ENCODE data around the gene RAB3IL1. TPM values are rescaled to one million over a fixed set of nuclear protein-coding genes. Genes with fewer than 3 reads are reported as not detected.
A peak's percentile ranks its signal among the peaks of the same experiment; 100 is the strongest.
"Not testable (repeated sequence)": the region's sequence is repeated elsewhere in the genome, so short reads cannot be mapped to it uniquely, and the experiment has no call there.

The RAB3IL1 gene, protein sequence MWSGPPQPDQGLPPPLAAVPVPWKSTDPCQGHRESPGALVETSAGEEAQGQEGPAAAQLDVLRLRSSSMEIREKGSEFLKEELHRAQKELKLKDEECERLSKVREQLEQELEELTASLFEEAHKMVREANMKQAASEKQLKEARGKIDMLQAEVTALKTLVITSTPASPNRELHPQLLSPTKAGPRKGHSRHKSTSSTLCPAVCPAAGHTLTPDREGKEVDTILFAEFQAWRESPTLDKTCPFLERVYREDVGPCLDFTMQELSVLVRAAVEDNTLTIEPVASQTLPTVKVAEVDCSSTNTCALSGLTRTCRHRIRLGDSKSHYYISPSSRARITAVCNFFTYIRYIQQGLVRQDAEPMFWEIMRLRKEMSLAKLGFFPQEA
- 10 to 100 TPM; 11.7 to 27.9 (median 22.6) TPM for total RNA-seq

DNA sequence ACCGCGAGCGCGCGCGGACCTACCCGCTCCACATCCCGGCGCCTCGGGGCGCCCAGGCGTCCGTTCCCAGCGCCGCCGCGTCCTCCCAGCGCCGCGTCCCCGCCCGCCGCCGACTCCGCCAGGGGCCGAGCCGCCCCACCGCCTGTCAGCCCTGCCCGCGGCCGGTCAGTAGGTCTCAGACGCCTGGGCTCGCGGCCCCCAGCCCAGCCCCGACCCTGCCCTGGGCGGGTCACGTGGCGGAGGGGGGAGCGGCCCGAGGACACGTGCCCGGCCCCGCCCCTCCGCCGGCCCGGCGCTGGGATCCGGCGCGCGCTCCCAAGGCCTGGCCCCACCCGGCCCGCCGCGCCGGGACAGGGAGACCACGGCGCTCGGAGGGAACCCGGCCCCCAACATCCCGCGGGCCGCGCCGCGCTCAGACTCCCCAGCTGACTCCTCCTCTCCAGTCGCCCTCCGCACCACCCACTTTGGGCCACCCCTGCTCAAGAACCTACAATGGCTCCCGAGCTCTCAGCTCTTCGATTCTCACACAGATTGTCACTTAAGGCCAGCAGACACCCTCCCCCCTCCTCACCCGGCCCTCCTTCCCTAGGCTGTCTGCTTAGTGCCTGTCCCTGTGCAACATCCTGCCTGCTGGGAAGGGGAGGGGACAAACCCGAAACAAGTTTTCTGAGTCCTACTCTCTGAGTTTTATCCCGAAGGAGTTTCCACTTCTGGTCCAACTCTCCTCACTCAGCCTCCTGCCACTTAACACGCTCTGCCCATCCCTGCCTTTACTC is at the start of gene RAB3IL1:
RAB3IL1 (minus strand) TSS at position 233 of the 776 bp plus-strand sequence; CDS start at position 34, 199 bp downstream.
- intact Hi-C loops (cut with DNase I; ENCODE audit: low total_unique reads), result no loop called here
- H3K4me3 ChIP-seq, result peak within 1 kb of the TSS; percentile 67 to 92 (median 82)
- H3K36me3 ChIP-seq, result no peaks in the 10 kb centered on the region
- peak within 1 kb of the TSS; percentile 59 to 95 for H3K27ac ChIP-seq
- no peak for DNase-seq (ENCODE audit: low spot score in 2 of 2)
- TF ChIP-seq POLR2A (IDR thresholded peaks at IDR 0.05) (peak; percentile 16), POLR2AphosphoS5 (IDR thresholded peaks at IDR 0.05) (peak in 2 of 3 donors; percentile 29 to 70)
- TF ChIP-seq, protein P1, sequence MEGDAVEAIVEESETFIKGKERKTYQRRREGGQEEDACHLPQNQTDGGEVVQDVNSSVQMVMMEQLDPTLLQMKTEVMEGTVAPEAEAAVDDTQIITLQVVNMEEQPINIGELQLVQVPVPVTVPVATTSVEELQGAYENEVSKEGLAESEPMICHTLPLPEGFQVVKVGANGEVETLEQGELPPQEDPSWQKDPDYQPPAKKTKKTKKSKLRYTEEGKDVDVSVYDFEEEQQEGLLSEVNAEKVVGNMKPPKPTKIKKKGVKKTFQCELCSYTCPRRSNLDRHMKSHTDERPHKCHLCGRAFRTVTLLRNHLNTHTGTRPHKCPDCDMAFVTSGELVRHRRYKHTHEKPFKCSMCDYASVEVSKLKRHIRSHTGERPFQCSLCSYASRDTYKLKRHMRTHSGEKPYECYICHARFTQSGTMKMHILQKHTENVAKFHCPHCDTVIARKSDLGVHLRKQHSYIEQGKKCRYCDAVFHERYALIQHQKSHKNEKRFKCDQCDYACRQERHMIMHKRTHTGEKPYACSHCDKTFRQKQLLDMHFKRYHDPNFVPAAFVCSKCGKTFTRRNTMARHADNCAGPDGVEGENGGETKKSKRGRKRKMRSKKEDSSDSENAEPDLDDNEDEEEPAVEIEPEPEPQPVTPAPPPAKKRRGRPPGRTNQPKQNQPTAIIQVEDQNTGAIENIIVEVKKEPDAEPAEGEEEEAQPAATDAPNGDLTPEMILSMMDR (IDR thresholded peaks at IDR 0.05), result no peak
- H3K9me3 ChIP-seq, result no peaks in the 10 kb centered on the region
- no peaks in the 10 kb centered on the region for H3K27me3 ChIP-seq
- H3K4me1 ChIP-seq, result peaks cover 0 to 9% of the 10 kb centered on the region in 2 donors

DNA sequence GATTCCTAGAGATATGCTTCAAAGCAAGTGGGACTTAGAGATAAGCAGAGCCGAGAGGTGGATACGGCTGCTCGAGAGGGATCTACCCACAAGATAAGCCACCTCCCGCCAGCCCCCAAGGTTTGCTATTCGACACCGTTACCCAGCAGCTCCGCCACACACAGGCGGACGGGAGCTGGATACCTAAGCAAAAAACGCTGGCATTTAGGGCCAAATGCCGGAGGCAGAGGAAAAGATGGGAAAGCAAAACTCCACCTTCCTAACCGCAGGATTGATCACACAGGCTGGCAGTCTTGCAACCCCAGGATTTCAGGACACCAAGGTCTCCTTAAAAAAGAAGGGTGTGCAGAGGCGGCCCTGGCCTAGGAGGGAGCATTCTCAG is 49.4 kb upstream of the RAB3IL1 start:
- Histone ChIP-seq H3K36me3 (no peaks in the 10 kb centered on the region), H3K27me3 (no peaks in the 10 kb centered on the region), H3K27ac (peak overlapping the region; percentile 98 to 100), H3K4me1 (peaks cover 28 to 30% of the 10 kb centered on the region in 2 donors), H3K4me3 (peak overlapping the region; percentile 85 to 98 (median 89)), H3K9me3 (no peaks in the 10 kb centered on the region)
- intact Hi-C loops (cut with DNase I; ENCODE audit: low total_unique reads), result no loop called here
- TF ChIP-seq POLR2A (IDR thresholded peaks at IDR 0.05), result no peak
- TF ChIP-seq POLR2AphosphoS5 (IDR thresholded peaks at IDR 0.05), result peak in 1 of 3 donors; percentile 54
- peak in 1 of 2 donors; percentile 57 for DNase-seq (ENCODE audit: low spot score in 2 of 2)

DNA sequence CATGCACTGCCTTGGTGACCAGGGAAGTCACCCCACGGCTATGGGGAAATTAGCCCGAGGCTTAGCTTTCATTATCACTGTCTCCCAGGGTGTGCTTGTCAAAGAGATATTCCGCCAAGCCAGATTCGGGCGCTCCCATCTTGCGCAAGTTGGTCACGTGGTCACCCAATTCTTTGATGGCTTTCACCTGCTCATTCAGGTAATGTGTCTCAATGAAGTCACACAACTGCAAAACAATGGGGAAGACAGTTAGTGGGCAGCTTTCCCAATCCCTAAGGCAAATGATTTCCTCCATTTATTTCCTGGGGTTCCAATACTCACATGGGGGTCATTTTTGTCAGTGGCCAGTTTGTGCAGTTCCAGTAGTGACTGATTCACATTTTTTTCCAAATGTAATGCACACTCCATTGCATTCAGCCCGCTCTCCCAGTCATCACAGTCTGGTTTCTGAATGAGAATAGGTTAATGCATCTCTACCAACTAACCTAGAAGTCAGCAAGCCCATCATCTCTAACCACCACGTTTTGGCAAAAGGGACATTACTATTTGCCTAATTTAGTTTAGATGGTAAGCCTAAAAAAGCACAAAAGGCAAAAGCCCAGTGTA is 47.4 kb upstream of the RAB3IL1 start:
- Histone ChIP-seq H3K27ac (peak overlapping the region; percentile 98 to 100), H3K4me3 (peak overlapping the region; percentile 85 to 98 (median 89)), H3K4me1 (peaks cover 18 to 19% of the 10 kb centered on the region in 2 donors)
- H3K36me3 ChIP-seq; H3K9me3 ChIP-seq; intact Hi-C loops (cut with DNase I; ENCODE audit: low total_unique reads); H3K27me3 ChIP-seq: not testable (repeated sequence)
- peak in 1 of 3 donors; percentile 74 for TF ChIP-seq POLR2AphosphoS5 (IDR thresholded peaks at IDR 0.05)
- DNase-seq (ENCODE audit: low spot score in 2 of 2), result peak in 1 of 2 donors; percentile 63

DNA sequence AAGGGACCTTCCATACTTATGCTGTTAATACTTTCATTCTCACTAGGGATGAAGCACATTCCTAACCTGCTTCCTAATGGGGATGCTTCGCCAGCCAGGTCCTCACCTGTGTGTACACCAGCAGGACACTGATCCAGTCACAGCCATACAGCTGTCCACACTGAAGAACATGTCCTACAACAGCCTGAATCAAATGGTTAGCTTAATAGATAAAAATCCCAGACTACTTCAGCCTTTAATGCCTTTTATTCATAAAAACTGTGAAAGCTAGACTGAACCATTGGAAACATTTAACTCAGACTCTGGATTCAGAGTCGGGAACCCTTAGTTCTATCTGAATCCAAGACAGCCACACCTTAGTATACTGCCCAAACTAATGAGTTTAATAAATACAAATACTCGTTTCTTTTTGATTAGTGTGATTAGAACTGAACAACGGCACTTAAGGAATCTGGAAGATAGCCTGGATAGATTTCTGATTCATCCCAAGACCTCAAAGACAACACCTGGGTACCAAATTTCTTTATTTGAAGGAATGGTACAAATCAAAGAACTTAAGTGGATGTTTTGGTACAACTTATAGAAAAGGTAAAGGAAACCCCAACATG is 46.8 kb upstream of the RAB3IL1 start:
- TF ChIP-seq POLR2A (IDR thresholded peaks at IDR 0.05), result peak; percentile 9
- TF ChIP-seq, protein P1 (IDR thresholded peaks at IDR 0.05), result no peak
- TF ChIP-seq POLR2AphosphoS5 (IDR thresholded peaks at IDR 0.05), result peak in 1 of 3 donors; percentile 83
- peak overlapping the region; percentile 98 to 100 for H3K27ac ChIP-seq
- H3K4me3 ChIP-seq, result peak overlapping the region; percentile 85 to 98 (median 89)
- H3K36me3 ChIP-seq, result no peaks in the 10 kb centered on the region
- no peaks in the 10 kb centered on the region for H3K27me3 ChIP-seq
- DNase-seq (ENCODE audit: low spot score in 2 of 2), result peak in 1 of 2 donors; percentile 18
- intact Hi-C loops (cut with DNase I; ENCODE audit: low total_unique reads), result no loop called here
- H3K9me3 ChIP-seq, result no peaks in the 10 kb centered on the region
- peaks cover 14 to 18% of the 10 kb centered on the region in 2 donors for H3K4me1 ChIP-seq

DNA sequence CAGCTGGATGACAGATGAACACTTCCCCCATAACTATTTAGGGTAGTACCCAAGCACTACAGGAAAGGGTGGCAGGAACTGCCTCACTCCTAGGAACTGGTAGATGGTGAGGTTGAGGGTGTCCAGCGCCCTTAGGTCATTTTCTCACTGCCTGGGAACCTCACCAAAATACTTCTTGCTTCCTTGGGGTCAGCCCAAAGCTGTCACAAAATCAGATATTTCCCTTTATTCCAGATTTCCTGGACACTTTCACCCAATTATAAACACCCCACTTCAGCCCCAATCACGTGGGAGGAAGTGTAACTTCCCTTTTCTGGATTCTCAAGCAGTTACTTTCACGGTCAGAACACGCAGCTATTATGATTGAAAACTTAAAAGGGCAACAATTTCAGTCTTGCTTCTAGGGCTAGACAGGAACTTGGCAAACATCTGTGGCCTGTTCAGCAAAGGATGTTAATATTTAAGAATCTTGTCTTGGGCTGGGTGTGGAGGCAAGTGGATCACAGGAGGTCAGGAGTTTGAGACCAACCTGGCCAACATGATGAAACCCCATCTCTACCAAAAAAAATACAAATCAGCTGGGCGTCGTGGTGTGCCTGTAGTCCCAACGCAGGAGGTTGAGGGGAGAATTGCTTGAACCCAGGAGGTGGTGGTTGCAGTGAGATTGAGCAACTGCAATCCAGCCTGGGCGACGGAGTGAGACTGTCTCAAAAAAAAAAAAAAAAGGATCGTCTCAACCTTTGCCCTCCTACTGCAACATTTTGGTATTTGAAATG is 46.1 kb upstream of the RAB3IL1 start:
- Histone ChIP-seq H3K27ac (peak overlapping the region; percentile 98 to 100), H3K4me3 (peak overlapping the region in 2 of 3 donors; percentile 85 to 98), H3K4me1 (peaks cover 9 to 12% of the 10 kb centered on the region in 2 donors), H3K27me3 (no peaks in the 10 kb centered on the region), H3K36me3 (no peaks in the 10 kb centered on the region), H3K9me3 (no peaks in the 10 kb centered on the region)
- intact Hi-C loops (cut with DNase I; ENCODE audit: low total_unique reads), result no loop called here
- TF ChIP-seq, protein P1 (IDR thresholded peaks at IDR 0.05), result no peak
- TF ChIP-seq POLR2A (IDR thresholded peaks at IDR 0.05), result peak; percentile 36
- TF ChIP-seq POLR2AphosphoS5 (IDR thresholded peaks at IDR 0.05), result peak in 1 of 3 donors; percentile 68
- peak in 1 of 2 donors; percentile 17 for DNase-seq (ENCODE audit: low spot score in 2 of 2)

Measured in breast epithelium (tissue), 4 donors.